BE2C (cell line): ENCODE measurements around the gene THRSP.
A peak's percentile ranks its signal among the peaks of the same experiment; 100 is the strongest.
"Not testable (repeated sequence)": the region's sequence is repeated elsewhere in the genome, so short reads cannot be mapped to it uniquely, and the experiment has no call there.

Experiments
- DNase-seq: peaks from one replicate; pipeline ENCODE4 v3.0.0-alpha.2; 2020
- H3K27me3 ChIP-seq: fragments of 250-450 bp; sonication (Bioruptor Pico); 2 replicates; pipeline ENCODE4 v1.5.1; 2020; ENCODE audit warnings: mild to moderate bottlenecking
- H3K36me3 ChIP-seq: fragments of 250-450 bp; sonication (Bioruptor Pico); 2 replicates; pipeline ENCODE4 v1.5.1; 2020; ENCODE audit warnings: mild to moderate bottlenecking
- H3K4me1 ChIP-seq: fragments of 250-450 bp; sonication (Bioruptor Pico); 2 replicates; pipeline ENCODE4 v1.5.1; 2020
- H3K4me3 ChIP-seq: 2 replicates; pipeline ENCODE4 v1.5.1; 2011; ENCODE audit warnings: low read depth, low read length
- H3K9me3 ChIP-seq: fragments of 250-450 bp; sonication (Bioruptor Pico); 2 replicates; pipeline ENCODE4 v1.5.1; 2020
- CTCF ChIP-seq: IDR thresholded peaks from 2 replicates; pipeline ENCODE4 v1.5.1; 2012; ENCODE audit warnings: mild to moderate bottlenecking, low read depth, low read length

Gene THRSP

GRCh38 chr11:78069465-78069864 lies 5.8 kb downstream of the THRSP start:
- Histone ChIP-seq H3K4me3 (no peak overlapping the region), H3K9me3 (no peaks in the 10 kb centered on the region), H3K27me3 (no peaks in the 10 kb centered on the region), H3K36me3 (peaks cover 37% of the 10 kb centered on the region), H3K4me1 (peaks cover 10% of the 10 kb centered on the region)
- no peak for TF ChIP-seq CTCF
- peak; percentile 69 for DNase-seq

- Histone ChIP-seq H3K4me3 (no peak overlapping the region), H3K4me1 (peaks cover 17% of the 10 kb centered on the region), H3K27me3 (no peaks in the 10 kb centered on the region), H3K9me3 (no peaks in the 10 kb centered on the region), H3K36me3 (peaks cover 38% of the 10 kb centered on the region)
- TF ChIP-seq CTCF, result no peak
- DNase-seq, result no peak
These were observed 7.0 kb downstream of the THRSP start for GRCh38 chr11:78070621-78071020.

GRCh38 chr11:78071717-78072116 lies 8.1 kb downstream of the THRSP start:
- TF ChIP-seq CTCF, result no peak
- Histone ChIP-seq H3K36me3 (peaks cover 46% of the 10 kb centered on the region), H3K4me3 (no peak overlapping the region), H3K27me3 (no peaks in the 10 kb centered on the region), H3K9me3 (no peaks in the 10 kb centered on the region), H3K4me1 (peaks cover 17% of the 10 kb centered on the region)
- no peak for DNase-seq

- Histone ChIP-seq H3K4me3 (no peak overlapping the region), H3K9me3 (no peaks in the 10 kb centered on the region), H3K27me3 (no peaks in the 10 kb centered on the region), H3K4me1 (peaks cover 17% of the 10 kb centered on the region), H3K36me3 (peaks cover 45% of the 10 kb centered on the region)
- no peak for TF ChIP-seq CTCF
- no peak for DNase-seq
These were observed 8.8 kb downstream of the THRSP start for GRCh38 chr11:78072455-78072854.

GRCh38 chr11:78074756-78075155 lies 11.1 kb downstream of the THRSP start:
- H3K36me3 ChIP-seq, result peaks cover 41% of the 10 kb centered on the region
- no peaks in the 10 kb centered on the region for H3K9me3 ChIP-seq
- no peaks in the 10 kb centered on the region for H3K27me3 ChIP-seq
- TF ChIP-seq CTCF, result no peak
- no peak overlapping the region for H3K4me3 ChIP-seq
- peak; percentile 39 for DNase-seq
- peaks cover 17% of the 10 kb centered on the region for H3K4me1 ChIP-seq

- no peak for DNase-seq
- H3K4me3 ChIP-seq, result no peak overlapping the region
- H3K9me3 ChIP-seq, result no peaks in the 10 kb centered on the region
- peaks cover 7% of the 10 kb centered on the region; the same call in 1 of the 2 replicates for H3K4me1 ChIP-seq
- H3K36me3 ChIP-seq, result peaks cover 21% of the 10 kb centered on the region
- H3K27me3 ChIP-seq, result no peaks in the 10 kb centered on the region
- TF ChIP-seq CTCF, result no peak
These were observed 13.2 kb downstream of the THRSP start for GRCh38 chr11:78076733-78077403.

GRCh38 chr11:78077592-78077991 lies 13.9 kb downstream of the THRSP start:
- H3K4me3 ChIP-seq, DNase-seq: not testable (repeated sequence)
- peaks cover 15% of the 10 kb centered on the region for H3K36me3 ChIP-seq

More at GRCh38 chr11:78077592-78077991, 13.9 kb downstream of the THRSP start:
- not testable (repeated sequence) for H3K4me1 ChIP-seq, H3K9me3 ChIP-seq, H3K27me3 ChIP-seq
